Endothelial cell of umbilical vein (primary cell): ENCODE measurements around the gene CWC25. TPM values are rescaled to one million over a fixed set of nuclear protein-coding genes. Genes with fewer than 3 reads are reported as not detected.
"Not testable (repeated sequence)": the region's sequence is repeated elsewhere in the genome, so short reads cannot be mapped to it uniquely, and the experiment has no call there.

Source experiments
- BruUV-seq: library from RNA; stranded (reverse); fragments of 400-500 nt; replicated peaks from 2 replicates; lab custom pipeline; 2021; lab: Mats Ljungman, UMichigan
- CTCF ChIA-PET: fragments of 300-600, 350-600 bp; sonication (Branson Sonifier 250); formaldehyde crosslinking; loops from one replicate; lab custom pipeline; 2021; ENCODE audit warnings: antibody characterized with exemption, inconsistent platforms; lab: Charles Lee
- POLR2A ChIA-PET: fragments of 300-600, 350-600 bp; sonication (Branson Sonifier 250); formaldehyde crosslinking; loops from one replicate; lab custom pipeline; 2021; ENCODE audit warnings: antibody characterized with exemption, inconsistent platforms; lab: Charles Lee
- DNase-seq: peaks from one replicate; pipeline ENCODE4 v3.0.0-alpha.2; 2011; ENCODE audit warnings: low read depth, low spot score
- FAIRE-seq: peaks from 2 replicates; lab custom pipeline; 2011; peaks lifted over from hg19 to GRCh38; lab: Jason Lieb, UNC
- H2AFZ ChIP-seq: 2 replicates; pipeline ENCODE4 v1.6.0; 2012; ENCODE audit warnings: low read depth, low read length, control low read depth, inconsistent platforms
- H3K27ac ChIP-seq: 2 replicates; pipeline ENCODE4 v1.5.1; 2011; ENCODE audit warnings: low read depth, mild to moderate bottlenecking, control low read depth, low read length, moderate library complexity; ENCODE audit not compliant: insufficient read depth
- H3K27me3 ChIP-seq, 2 experiments: 2 replicates each; pipeline versions ENCODE4 v1.6.0 to v1.6.1; 2011; ENCODE audit warnings: low read length in 2 of 2, mixed read lengths in 1 of 2; ENCODE audit not compliant: control insufficient read depth in 2 of 2, insufficient read depth in 2 of 2
- H3K36me3 ChIP-seq, 2 experiments: 2 replicates in 1 of 2; 3 replicates in 1 of 2; pipeline ENCODE4 v1.5.1; 2011; ENCODE audit warnings: low read length in 2 of 2, mild to moderate bottlenecking in 1 of 2, moderate library complexity in 1 of 2; ENCODE audit not compliant: control insufficient read depth in 2 of 2, insufficient read depth in 2 of 2; ENCODE audit errors: extremely low read depth in 1 of 2
- H3K4me1 ChIP-seq: 3 replicates; pipeline ENCODE4 v1.5.1; 2011; ENCODE audit warnings: mild to moderate bottlenecking, low read length; ENCODE audit not compliant: control insufficient read depth, insufficient read depth; ENCODE audit errors: extremely low read depth
- H3K4me2 ChIP-seq: 2 replicates; pipeline ENCODE4 v1.6.1; 2011; ENCODE audit warnings: low read length, control low read depth, mixed read lengths; ENCODE audit not compliant: insufficient read depth
- H3K4me3 ChIP-seq, 3 experiments: fragments of 200-600 bp in 1 of 3; sonication (generic), shearing (Covaris generic) in 1 of 3; replicated peaks in 1 of 3; 2 replicates each; pipeline ENCODE4 v1.5.1; 2011 to 2016; ENCODE audit warnings: control low read depth in 3 of 3, low read length in 3 of 3, mild to moderate bottlenecking in 2 of 3, inconsistent platforms in 1 of 3, low read depth in 1 of 3, moderate library complexity in 1 of 3; ENCODE audit not compliant: insufficient read depth in 1 of 3
- H3K79me2 ChIP-seq: 2 replicates; pipeline ENCODE4 v1.6.0; 2012; ENCODE audit warnings: low read length, inconsistent platforms; ENCODE audit not compliant: control insufficient read depth, insufficient read depth
- H3K9ac ChIP-seq: replicated peaks from 2 replicates; pipeline ENCODE3; 2011; ENCODE audit warnings: low read length, control low read depth; ENCODE audit not compliant: insufficient read depth; ENCODE audit errors: extremely low read depth
- H3K9me1 ChIP-seq: replicated peaks from 3 replicates; pipeline ENCODE4 v1.6.0; 2011; ENCODE audit warnings: mild to moderate bottlenecking, low read length; ENCODE audit not compliant: control insufficient read depth, insufficient read depth; ENCODE audit errors: extremely low read depth
- H3K9me3 ChIP-seq: replicated peaks from 2 replicates; pipeline ENCODE4 v1.5.1; 2012; ENCODE audit warnings: low read length, inconsistent platforms; ENCODE audit not compliant: control insufficient read depth, insufficient read depth
- H4K20me1 ChIP-seq: replicated peaks from 2 replicates; pipeline ENCODE3; 2011; ENCODE audit warnings: mild to moderate bottlenecking, low read length; ENCODE audit not compliant: control insufficient read depth, insufficient read depth; ENCODE audit errors: extremely low read depth
- FOS ChIP-seq: IDR thresholded peaks from 2 replicates; pipeline ENCODE4 v1.6.1; 2011; ENCODE audit warnings: mild to moderate bottlenecking, low read length, moderate library complexity, borderline replicate concordance; ENCODE audit not compliant: insufficient read depth
- MAX ChIP-seq: IDR thresholded peaks from 2 replicates; pipeline ENCODE4 v1.6.1; 2011; ENCODE audit not compliant: insufficient read depth, insufficient read length
- POLR2A ChIP-seq: IDR thresholded peaks from 2 replicates; pipeline ENCODE4 v1.6.1; 2012; ENCODE audit warnings: low read depth, mild to moderate bottlenecking, control low read depth, low read length
- POLR2AphosphoS5 ChIP-seq: IDR thresholded peaks from 2 replicates; pipeline ENCODE4 v1.6.1; 2012; ENCODE audit warnings: low read depth, mild to moderate bottlenecking, control low read depth, low read length, moderate library complexity; ENCODE audit not compliant: insufficient read depth
- dilution Hi-C: fragments of 300-500 bp; cut with MboI; formaldehyde crosslinking; loops from one replicate; pipeline ENCODE4 v1.15.0; 2019; ENCODE audit warnings: low sequenced_read_pairs; ENCODE audit not compliant: extremely low pct_ligation_motif_present
- intact Hi-C: fragments of 100-400 bp; cut with micrococcal nuclease; formaldehyde crosslinking; loops from one replicate; pipeline ENCODE4 v1.10.0; 2022
- polyA plus RNA-seq, 4 experiments: library from polyadenylated mRNA; depleted of rRNA in 3 of 4; stranded (reverse) in 3 of 4; unstranded in 1 of 4; fragments of >200 nt; gene quantifications; 2 replicates each; pipeline versions ENCODE4 v1.2.1 to v1.2.3, GENCODE V29; 2011 to 2012; ENCODE audit warnings: missing spikeins in 1 of 4
- total RNA-seq: library from RNA; stranded (reverse); gene quantifications from 2 replicates; pipeline ENCODE4 v1.2.3, GENCODE V29; 2021

The CWC25 gene
- total and polyA plus RNA-seq, 2 donors (not counting 3 experiments of a cell fraction or from before 2014, with no cell fraction given) = 13.8 to 20.0 TPM

DNA sequence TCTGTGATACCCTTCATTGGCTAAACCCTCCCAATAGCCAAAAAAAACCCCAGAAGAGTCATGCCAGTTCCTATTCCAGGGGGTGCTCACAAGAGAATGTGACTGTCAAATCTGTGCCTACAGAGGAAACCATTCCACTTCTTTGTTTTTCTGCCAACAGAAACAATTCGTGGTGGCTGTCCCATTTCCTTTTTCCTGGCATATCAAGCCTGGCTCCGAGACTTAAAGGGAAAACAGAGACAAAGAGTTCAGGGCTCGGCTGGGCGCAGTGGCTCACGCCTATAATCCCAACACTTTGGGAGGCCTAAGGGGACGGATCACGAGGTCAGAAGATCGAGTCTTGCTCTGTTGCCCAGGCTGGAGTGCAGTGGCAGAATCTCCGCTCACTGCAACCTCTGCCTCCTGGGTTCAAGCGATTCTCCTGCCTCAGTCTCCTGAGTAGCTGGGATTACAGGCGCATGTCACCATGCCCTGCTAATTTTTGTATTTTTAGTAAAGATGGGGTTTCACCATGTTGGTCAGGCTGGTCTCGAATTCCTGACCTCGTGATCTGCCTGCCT is 34.9 kb downstream of the CWC25 start:
- Histone ChIP-seq H3K79me2 (peaks cover 24% of the 10 kb centered on the region), H3K4me1 (peaks cover 22% of the 10 kb centered on the region), H3K27ac (peak overlapping the region; percentile 54), H3K4me2 (peak overlapping the region; percentile 73), H3K36me3 (peaks cover 7 to 16% of the 10 kb centered on the region in 2 experiments)
- H4K20me1 ChIP-seq, BruUV-seq, H3K9me3 ChIP-seq, FAIRE-seq, dilution Hi-C loops, H3K9ac ChIP-seq, H3K4me3 ChIP-seq, POLR2A ChIA-PET, H3K27me3 ChIP-seq, H2AFZ ChIP-seq, H3K9me1 ChIP-seq: not testable (repeated sequence)
- peak; percentile 21 for TF ChIP-seq POLR2AphosphoS5
- peak; percentile 26 for TF ChIP-seq POLR2A
- CTCF ChIA-PET = interaction anchor here (0.9 to 1.8 kb wide), 4 partner anchors 17 to 361 kb away, joined by 3 to 7 read pairs (median 3); partner anchors contain the start of gene PLXDC1
- intact Hi-C loops = loop anchor here (1.0 to 2.0 kb wide), 3 partner anchors 9 to 63 kb away; partner anchors contain the start of genes PIP4K2B, PSMB3 and RPL23
- DNase-seq = peak; percentile 64

DNA sequence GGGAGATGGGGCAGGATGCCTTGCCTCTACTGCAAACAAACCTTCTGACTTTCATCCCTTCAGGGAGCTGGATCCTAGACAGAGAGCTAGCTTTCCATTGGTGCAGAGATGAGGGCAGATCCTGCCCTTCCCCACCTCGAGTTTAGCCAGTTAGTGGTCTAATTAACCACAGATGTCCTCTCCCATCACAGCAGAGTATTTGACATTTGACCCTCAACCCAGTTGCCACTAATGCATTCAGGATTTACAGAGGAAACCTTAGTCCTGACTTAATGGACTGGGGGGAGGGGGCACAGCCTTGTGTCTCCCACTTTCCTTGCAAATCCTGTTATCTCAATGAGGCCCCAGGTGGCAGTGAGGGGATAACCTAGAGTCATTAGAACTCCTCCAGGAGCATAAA is 35.9 kb downstream of the CWC25 start:
- H3K9me3 ChIP-seq = no peaks in the 10 kb centered on the region
- no peak overlapping the region for H2AFZ ChIP-seq
- peaks cover 7 to 20% of the 10 kb centered on the region in 2 experiments for H3K36me3 ChIP-seq
- no peaks in the 10 kb centered on the region for H4K20me1 ChIP-seq
- H3K4me2 ChIP-seq = no peak overlapping the region
- TF ChIP-seq MAX (no peak), POLR2A (no peak), FOS (no peak)
- H3K27me3 ChIP-seq = no peaks in the 10 kb centered on the region
- dilution Hi-C loops (no loop called here), intact Hi-C loops (no loop called here)
- FAIRE-seq (no peak), DNase-seq (no peak)
- no peak overlapping the region for H3K9ac ChIP-seq
- BruUV-seq = no TSS peak
- peaks cover 23% of the 10 kb centered on the region for H3K79me2 ChIP-seq
- no peak overlapping the region for H3K27ac ChIP-seq
- no peak overlapping the region for H3K4me3 ChIP-seq
- ChIA-PET CTCF (interaction anchor here (1.1 to 1.8 kb wide), 2 partner anchors 18 to 112 kb away, joined by 3 to 7 read pairs; no protein-coding TSS in a partner anchor), POLR2A (no interaction called here)
- peaks cover 22% of the 10 kb centered on the region for H3K4me1 ChIP-seq
- no peaks in the 10 kb centered on the region for H3K9me1 ChIP-seq

- H3K4me2 ChIP-seq, H4K20me1 ChIP-seq, intact Hi-C loops, FAIRE-seq, BruUV-seq, H3K9me1 ChIP-seq, H3K9me3 ChIP-seq, H3K9ac ChIP-seq, dilution Hi-C loops, H3K4me3 ChIP-seq, DNase-seq, H2AFZ ChIP-seq, H3K27me3 ChIP-seq, POLR2A ChIA-PET, H3K27ac ChIP-seq: not testable (repeated sequence)
- peaks cover 15% of the 10 kb centered on the region for H3K79me2 ChIP-seq
- CTCF ChIA-PET = interaction anchor here (1.1 kb wide), 1 partner anchor 21 kb away, joined by 3 read pairs; no protein-coding TSS in a partner anchor
- peaks cover 22% of the 10 kb centered on the region for H3K4me1 ChIP-seq
- H3K36me3 ChIP-seq = peaks cover 10 to 28% of the 10 kb centered on the region in 2 experiments
These were observed 37.1 kb downstream of the CWC25 start for GRCh38 chr17:38787999-38788398.
